ENCODE data around the gene GSTM1. TPM values are rescaled to one million over a fixed set of nuclear protein-coding genes. Genes with fewer than 3 reads are reported as not detected.

The GSTM1 gene
- polyA plus RNA-seq (2012; ENCODE audit: low read depth, missing spikeins), result not detected

DNA sequence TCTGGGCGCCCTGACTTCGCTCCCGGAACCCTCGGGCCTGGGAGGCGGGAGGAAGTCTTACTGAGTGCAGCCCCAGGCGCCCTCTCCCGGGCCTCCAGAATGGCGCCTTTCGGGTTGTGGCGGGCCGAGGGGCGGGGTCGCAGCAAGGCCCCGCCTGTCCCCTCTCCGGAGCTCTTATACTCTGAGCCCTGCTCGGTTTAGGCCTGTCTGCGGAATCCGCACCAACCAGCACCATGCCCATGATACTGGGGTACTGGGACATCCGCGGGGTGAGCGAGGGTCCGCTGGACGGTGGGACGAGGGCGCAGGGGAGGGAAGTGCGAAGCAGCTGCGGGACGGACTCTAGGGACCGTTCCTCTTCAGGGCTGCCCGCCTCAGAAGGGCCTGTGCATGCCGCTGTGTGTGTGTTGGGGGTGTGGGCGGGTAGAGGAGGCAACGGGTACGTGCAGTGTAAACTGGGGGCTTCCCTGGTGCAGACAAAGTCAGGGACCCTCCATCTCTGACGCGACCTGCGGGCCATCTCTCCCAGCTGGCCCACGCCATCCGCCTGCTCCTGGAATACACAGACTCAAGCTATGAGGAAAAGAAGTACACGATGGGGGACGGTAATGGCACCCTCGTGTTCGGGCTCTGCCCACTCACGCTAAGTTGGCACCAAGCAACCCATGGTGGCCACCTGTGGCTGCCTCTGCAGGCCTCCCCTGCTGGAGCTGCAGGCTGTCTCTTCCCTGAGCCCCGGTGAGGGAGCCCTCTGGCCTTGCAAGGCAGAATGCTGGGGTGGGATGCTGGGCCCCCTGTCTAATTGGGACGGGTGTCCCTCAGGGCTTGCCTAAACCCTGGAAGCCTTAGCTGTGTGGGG, at the start of gene GSTM1:
Gene GSTM1, plus strand, starts transcription at position 177 of the 859 bp plus-strand sequence. Its CDS starts 57 bp downstream, at position 234.
- DNase-seq (ENCODE audit: insufficient read length, low spot score), result no peak
- TF ChIP-seq SPI1 (IDR thresholded peaks at IDR 0.05; ENCODE audit: low read depth, low read length), result no peak
- no peak for TF ChIP-seq POU2F2 (IDR thresholded peaks at IDR 0.05; ENCODE audit: low read depth, low read length)
- no peak for TF ChIP-seq TAF1 (IDR thresholded peaks at IDR 0.05; ENCODE audit: low read depth, low read length)
- no peak for TF ChIP-seq PAX5 (IDR thresholded peaks at IDR 0.05; ENCODE audit: insufficient read depth, low read length, severe bottlenecking)
- TF ChIP-seq POLR2AphosphoS5 (IDR thresholded peaks at IDR 0.05; ENCODE audit: low read depth, low read length), result no peak
- no peak for TF ChIP-seq POLR2A (IDR thresholded peaks at IDR 0.05; ENCODE audit: low read depth, low read length)
- no peak for FAIRE-seq

DNA sequence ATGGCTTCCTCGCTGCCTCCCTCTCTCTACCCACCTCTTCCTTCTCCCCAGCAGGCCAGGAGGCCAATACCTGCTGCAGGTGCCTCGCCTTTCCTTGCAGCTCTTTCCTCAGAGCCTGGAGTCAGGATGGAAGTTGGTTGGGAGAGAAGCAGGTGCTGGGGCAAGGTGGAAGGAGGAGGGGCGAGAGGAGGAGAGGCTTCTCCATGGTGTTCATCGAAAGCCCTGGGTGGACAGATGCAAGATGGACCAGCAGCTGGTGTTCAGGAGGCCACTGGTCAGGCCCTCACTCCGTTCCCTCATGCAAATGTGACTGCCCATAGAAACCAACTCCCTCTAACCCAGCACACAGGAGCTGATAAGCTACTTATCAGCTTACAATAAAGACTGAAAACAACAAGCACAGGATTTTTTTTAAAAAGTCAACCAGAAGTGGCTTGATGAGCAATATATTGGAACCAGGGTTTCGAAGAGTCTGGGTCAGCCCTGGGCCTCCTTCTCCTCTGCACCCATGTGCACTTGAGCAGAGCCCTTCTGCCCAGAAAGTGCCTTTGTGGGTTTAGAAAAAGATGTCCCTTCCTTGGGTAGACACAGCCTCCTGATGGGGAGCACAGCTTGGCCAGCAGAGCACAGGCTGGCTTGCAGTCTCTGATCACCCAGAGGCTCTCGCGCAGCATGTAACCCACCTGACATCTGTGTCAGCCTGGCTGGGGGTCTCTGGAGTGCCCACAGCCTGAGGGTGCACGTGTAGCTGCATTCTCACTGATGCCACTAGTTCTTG, 48.4 kb upstream of the GSTM1 start:
- TF ChIP-seq POLR2A (IDR thresholded peaks at IDR 0.05; ENCODE audit: low read depth, low read length), result no peak
- no peak for TF ChIP-seq PAX5 (IDR thresholded peaks at IDR 0.05; ENCODE audit: insufficient read depth, low read length, severe bottlenecking)
- TF ChIP-seq TAF1 (IDR thresholded peaks at IDR 0.05; ENCODE audit: low read depth, low read length), result no peak
- no peak for TF ChIP-seq POU2F2 (IDR thresholded peaks at IDR 0.05; ENCODE audit: low read depth, low read length)
- no peak for TF ChIP-seq SPI1 (IDR thresholded peaks at IDR 0.05; ENCODE audit: low read depth, low read length)
- no peak for TF ChIP-seq POLR2AphosphoS5 (IDR thresholded peaks at IDR 0.05; ENCODE audit: low read depth, low read length)
- FAIRE-seq (no peak), DNase-seq (ENCODE audit: insufficient read length, low spot score) (no peak)

DNA sequence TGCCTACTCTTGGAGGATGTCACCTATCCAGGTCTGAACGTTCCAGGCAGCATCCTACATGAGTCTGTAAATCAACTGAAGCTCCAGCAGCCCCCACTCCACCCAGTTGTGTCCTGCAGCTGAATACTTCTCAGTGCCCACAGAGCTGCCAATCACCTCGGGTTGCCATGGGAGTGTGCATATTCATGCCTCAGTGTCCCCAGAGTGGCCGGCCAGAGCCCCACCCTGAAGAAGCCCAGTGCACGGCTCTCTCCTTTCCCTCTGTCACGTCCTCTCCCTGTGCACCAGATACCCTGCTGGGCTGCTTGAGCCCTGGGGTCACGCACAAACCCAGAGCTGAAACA, 47.8 kb upstream of the GSTM1 start:
- TF ChIP-seq PAX5 (IDR thresholded peaks at IDR 0.05; ENCODE audit: insufficient read depth, low read length, severe bottlenecking) (no peak), POLR2A (IDR thresholded peaks at IDR 0.05; ENCODE audit: low read depth, low read length) (no peak), SPI1 (IDR thresholded peaks at IDR 0.05; ENCODE audit: low read depth, low read length) (no peak)
- no peak for FAIRE-seq
- no peak for DNase-seq (ENCODE audit: insufficient read length, low spot score)

DNA sequence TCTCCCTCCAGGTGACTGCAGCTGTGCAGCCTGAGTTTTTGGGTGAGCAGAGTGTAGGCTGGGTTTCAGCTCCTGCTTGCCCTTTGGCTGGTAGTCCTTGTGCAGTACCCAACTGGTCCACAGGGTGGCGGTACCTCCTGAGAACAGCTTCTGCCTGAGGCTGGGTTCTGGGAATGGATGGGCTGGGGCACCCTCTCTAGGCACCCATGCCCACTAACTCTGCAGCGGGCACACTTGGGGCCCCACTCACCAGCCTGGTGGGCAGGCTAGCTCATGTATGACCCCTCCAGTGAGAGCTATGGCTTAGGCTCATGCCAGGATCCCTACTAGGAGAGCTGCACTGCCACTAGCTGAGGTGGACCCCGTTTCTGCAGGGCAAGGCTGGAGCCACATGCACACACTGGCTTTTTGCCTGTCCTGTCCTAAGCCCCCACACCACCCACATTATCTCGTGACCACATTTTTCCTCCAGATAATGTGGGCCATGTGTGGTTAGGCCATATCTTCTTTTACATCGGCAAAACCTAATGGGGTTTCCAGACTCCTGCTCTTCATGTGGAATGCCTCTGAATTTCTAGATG, 47.2 kb upstream of the GSTM1 start:
- no peak for TF ChIP-seq POLR2A (IDR thresholded peaks at IDR 0.05; ENCODE audit: low read depth, low read length)
- TF ChIP-seq TAF1 (IDR thresholded peaks at IDR 0.05; ENCODE audit: low read depth, low read length), result no peak
- no peak for TF ChIP-seq POU2F2 (IDR thresholded peaks at IDR 0.05; ENCODE audit: low read depth, low read length)
- no peak for TF ChIP-seq PAX5 (IDR thresholded peaks at IDR 0.05; ENCODE audit: insufficient read depth, low read length, severe bottlenecking)
- TF ChIP-seq POLR2AphosphoS5 (IDR thresholded peaks at IDR 0.05; ENCODE audit: low read depth, low read length), result no peak
- TF ChIP-seq SPI1 (IDR thresholded peaks at IDR 0.05; ENCODE audit: low read depth, low read length), result no peak
- DNase-seq (ENCODE audit: insufficient read length, low spot score) (no peak), FAIRE-seq (peak; percentile 95)

DNA sequence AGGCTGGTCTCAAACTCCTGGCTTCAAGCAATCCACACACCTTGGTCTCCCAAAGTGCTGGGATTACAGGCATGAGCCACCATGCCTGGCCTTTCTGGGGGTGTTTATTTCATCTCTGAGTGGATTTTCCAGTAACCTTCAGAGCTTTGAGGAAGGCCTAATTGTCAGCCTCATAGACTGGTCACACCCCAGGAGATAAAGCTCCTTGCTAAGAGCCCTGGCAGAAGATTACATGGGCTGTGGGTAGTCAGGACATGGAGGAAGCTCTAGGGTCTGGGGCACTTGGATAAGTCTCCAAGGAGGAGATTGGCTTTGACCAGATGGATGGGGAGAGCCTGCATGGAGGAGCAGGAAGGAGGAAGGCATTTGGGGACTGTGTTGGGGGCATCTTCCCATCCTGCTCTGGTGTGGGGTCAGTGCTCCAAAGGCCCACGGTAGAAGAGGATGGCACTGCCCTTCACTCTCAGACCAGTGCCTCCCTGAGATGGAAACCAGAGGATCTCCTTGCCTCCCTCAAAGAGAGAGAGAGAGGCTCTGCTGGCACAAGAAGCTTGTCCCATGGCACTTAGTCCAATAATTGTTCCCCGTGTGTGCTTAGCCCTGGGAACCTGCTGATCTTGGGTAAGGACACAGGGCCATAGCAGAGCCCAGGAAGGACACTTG, 46.4 kb upstream of the GSTM1 start:
- DNase-seq (ENCODE audit: insufficient read length, low spot score), result no peak
- FAIRE-seq, result no peak
- no peak for TF ChIP-seq PAX5 (IDR thresholded peaks at IDR 0.05; ENCODE audit: insufficient read depth, low read length, severe bottlenecking)

DNA sequence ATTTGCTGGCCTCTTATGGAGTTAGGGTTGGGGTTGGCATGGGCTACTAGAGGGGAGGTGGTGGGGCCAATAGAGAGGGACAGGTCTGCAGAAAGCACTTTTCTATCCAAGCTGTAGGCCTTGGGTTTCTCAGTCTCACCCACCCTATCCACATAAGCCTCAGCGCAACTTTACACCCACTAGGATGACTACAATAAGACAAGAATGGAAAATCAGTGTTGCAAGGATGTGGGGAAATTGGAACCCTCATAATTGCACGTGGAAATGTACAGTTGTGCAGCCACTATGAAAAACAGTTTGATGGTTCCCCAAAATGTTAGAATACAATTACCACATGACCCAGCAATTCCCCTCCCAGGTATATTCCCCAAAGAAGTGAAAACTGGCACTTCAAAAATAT, 45.8 kb upstream of the GSTM1 start:
- no peak for FAIRE-seq
- no peak for DNase-seq (ENCODE audit: insufficient read length, low spot score)
- no peak for TF ChIP-seq SPI1 (IDR thresholded peaks at IDR 0.05; ENCODE audit: low read depth, low read length)
- no peak for TF ChIP-seq POLR2A (IDR thresholded peaks at IDR 0.05; ENCODE audit: low read depth, low read length)
- TF ChIP-seq TAF1 (IDR thresholded peaks at IDR 0.05; ENCODE audit: low read depth, low read length), result no peak
- TF ChIP-seq PAX5 (IDR thresholded peaks at IDR 0.05; ENCODE audit: insufficient read depth, low read length, severe bottlenecking), result no peak
- TF ChIP-seq POU2F2 (IDR thresholded peaks at IDR 0.05; ENCODE audit: low read depth, low read length), result no peak
- TF ChIP-seq POLR2AphosphoS5 (IDR thresholded peaks at IDR 0.05; ENCODE audit: low read depth, low read length), result no peak

DNA sequence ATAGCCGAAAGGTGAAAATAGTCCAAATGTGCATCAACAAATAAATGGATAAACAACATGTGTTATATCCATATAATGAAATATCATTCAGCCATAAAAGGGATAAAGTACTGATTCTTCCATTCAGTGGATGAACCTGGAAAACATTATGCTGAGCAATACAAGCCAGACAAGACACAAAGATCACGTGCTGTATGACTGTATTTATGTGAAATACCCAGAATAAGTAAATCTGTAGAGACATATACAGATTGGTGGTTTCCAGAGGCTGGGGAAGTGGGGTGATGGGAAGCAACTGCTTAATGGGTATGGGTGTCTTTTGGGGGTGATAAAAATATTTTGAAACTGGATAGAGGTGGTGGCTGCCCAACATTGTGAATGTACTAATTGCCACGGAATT, 45.0 kb upstream of the GSTM1 start:
- FAIRE-seq (no peak), DNase-seq (ENCODE audit: insufficient read length, low spot score) (no peak)
- TF ChIP-seq SPI1 (IDR thresholded peaks at IDR 0.05; ENCODE audit: low read depth, low read length), result no peak
- TF ChIP-seq POLR2AphosphoS5 (IDR thresholded peaks at IDR 0.05; ENCODE audit: low read depth, low read length), result no peak
- no peak for TF ChIP-seq PAX5 (IDR thresholded peaks at IDR 0.05; ENCODE audit: insufficient read depth, low read length, severe bottlenecking)
- TF ChIP-seq POLR2A (IDR thresholded peaks at IDR 0.05; ENCODE audit: low read depth, low read length), result no peak
- no peak for TF ChIP-seq TAF1 (IDR thresholded peaks at IDR 0.05; ENCODE audit: low read depth, low read length)

DNA sequence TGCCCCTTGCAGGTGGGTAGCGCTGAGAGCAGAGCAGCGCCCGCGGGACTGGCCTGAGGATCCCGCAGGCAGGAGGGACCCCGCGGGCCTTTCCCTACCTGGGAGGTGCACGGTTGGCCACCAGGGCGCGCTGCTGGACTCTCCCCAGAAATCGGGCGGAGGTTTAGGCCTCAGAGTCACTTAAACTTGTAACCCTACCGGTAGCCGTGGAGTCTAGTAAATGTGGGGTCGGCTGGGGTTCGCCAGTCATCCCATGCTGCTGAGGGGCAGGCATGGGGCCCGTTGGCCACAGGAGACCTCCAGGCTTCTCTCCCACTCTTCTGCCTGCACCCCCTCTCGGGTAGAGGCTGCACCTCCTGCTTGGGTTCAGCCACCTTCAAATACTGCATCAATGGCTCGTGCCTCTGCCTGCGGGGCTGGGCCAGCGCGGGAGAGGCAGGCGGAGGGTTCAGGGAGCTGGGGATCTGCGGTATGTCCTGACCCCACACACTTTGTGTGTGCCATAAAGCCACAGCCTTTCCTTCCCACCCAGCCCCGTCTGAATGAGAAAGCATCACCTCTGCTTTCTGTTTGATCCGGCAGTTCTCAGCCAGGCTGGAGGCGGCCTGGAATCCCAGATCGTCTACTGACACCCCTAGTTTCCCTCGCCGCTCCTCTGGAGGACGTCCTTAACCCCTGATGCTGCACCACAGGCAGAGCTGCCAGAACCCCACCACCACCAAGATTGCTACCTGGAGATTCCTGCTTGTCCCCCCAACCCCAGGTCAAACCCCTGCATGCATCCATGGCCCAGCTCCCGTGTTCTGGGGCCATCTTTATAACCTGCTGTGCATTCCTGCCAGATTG, 44.0 kb upstream of the GSTM1 start:
- DNase-seq (ENCODE audit: insufficient read length, low spot score), result peak; percentile 81
- FAIRE-seq, result peak; percentile 79

DNA sequence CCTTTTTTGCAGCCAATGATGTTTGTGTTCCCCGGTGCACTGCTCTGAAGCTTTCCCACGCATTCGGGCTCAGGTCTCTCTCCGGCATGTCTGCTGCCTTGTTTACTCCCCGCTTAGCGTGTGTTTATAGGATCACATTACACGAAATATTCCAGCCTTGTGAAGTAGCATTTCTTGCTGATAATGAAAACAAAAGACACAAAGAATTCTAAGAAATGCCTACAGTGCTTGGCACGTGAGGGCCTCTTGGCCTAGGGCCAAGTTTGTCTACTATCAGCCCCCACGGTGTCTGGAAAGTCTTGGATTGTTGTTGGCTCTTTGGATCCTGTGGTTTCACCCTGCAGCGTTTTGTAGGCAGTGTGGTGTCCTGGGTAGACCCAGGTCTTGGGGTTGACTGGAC, 42.9 kb upstream of the GSTM1 start:
- TF ChIP-seq TAF1 (IDR thresholded peaks at IDR 0.05; ENCODE audit: low read depth, low read length) (no peak), POLR2A (IDR thresholded peaks at IDR 0.05; ENCODE audit: low read depth, low read length) (no peak), PAX5 (IDR thresholded peaks at IDR 0.05; ENCODE audit: insufficient read depth, low read length, severe bottlenecking) (no peak), SPI1 (IDR thresholded peaks at IDR 0.05; ENCODE audit: low read depth, low read length) (no peak), POU2F2 (IDR thresholded peaks at IDR 0.05; ENCODE audit: low read depth, low read length) (no peak), POLR2AphosphoS5 (IDR thresholded peaks at IDR 0.05; ENCODE audit: low read depth, low read length) (no peak)
- no peak for FAIRE-seq

More for the DNA sequence above, 44.0 kb upstream of the GSTM1 start:
- no peak for TF ChIP-seq POU2F2 (IDR thresholded peaks at IDR 0.05; ENCODE audit: low read depth, low read length)

More for the DNA sequence above, 42.9 kb upstream of the GSTM1 start:
- DNase-seq (ENCODE audit: insufficient read length, low spot score), result no peak
